HepG2 (cell line): ENCODE measurements around the gene CLPTM1. TPM values are rescaled to one million over a fixed set of nuclear protein-coding genes. Genes with fewer than 3 reads are reported as not detected.

Experiments
- ATAC-seq: fragments of 200-7000 bp; cut with Tn5 transposase; 3 replicates; pipeline ENCODE4 v1.9.1; 2020; ENCODE audit warnings: mild to moderate bottlenecking, moderate library complexity
- BruUV-seq: library from RNA; stranded (reverse); fragments of 400-500 nt; replicated peaks from 2 replicates; lab custom pipeline; 2021; lab: Mats Ljungman, UMichigan
- CTCF ChIA-PET: fragments of 300-600 bp; formaldehyde crosslinking; extraction: SDS; loops from one replicate; lab custom pipeline; 2021; ENCODE audit warnings: low total read pairs, inconsistent platforms, low intra/inter-chr PET ratio; lab: Yijun Ruan, JAX
- POLR2A ChIA-PET: fragments of 350-600 bp; sonication (Branson Sonifier 250); formaldehyde crosslinking; loops from one replicate; lab custom pipeline; 2020; ENCODE audit warnings: antibody characterized with exemption, inconsistent platforms; lab: Yijun Ruan, JAX
- DNase-seq: peaks from one replicate; pipeline ENCODE4 v3.0.0-alpha.2; 2015; ENCODE audit warnings: low spot score
- FAIRE-seq: peaks from 3 replicates; lab custom pipeline; 2011; peaks lifted over from hg19 to GRCh38; lab: Jason Lieb, UNC
- H2AFZ ChIP-seq: one replicate; pipeline ENCODE4 v1.6.1; 2011; ENCODE audit warnings: low read length, inconsistent platforms
- H3K27ac ChIP-seq: fragments of 300-600 bp; 3 replicates; pipeline ENCODE4 v1.8.0; 2011; ENCODE audit warnings: mixed run types, mild to moderate bottlenecking, mixed read lengths, low read length, inconsistent platforms; ENCODE audit not compliant: insufficient read depth; ENCODE audit errors: extremely low read length
- H3K27me3 ChIP-seq, 2 experiments: fragments of 200-600 bp in 1 of 2; 2 replicates in 1 of 2; 3 replicates in 1 of 2; pipeline versions ENCODE4 v1.6.0 to v1.8.0; 2011; ENCODE audit warnings: low read length in 2 of 2, mild to moderate bottlenecking in 2 of 2, moderate library complexity in 2 of 2, inconsistent platforms in 1 of 2; ENCODE audit not compliant: insufficient read depth in 2 of 2, control insufficient read depth in 1 of 2
- H3K36me3 ChIP-seq, 2 experiments: fragments of 200-600 bp in 1 of 2; replicated peaks in 1 of 2; 2 replicates in 1 of 2; 3 replicates in 1 of 2; pipeline versions ENCODE4 v1.5.1 to v1.8.0; 2011; ENCODE audit warnings: low read length in 2 of 2, inconsistent platforms in 1 of 2; ENCODE audit not compliant: insufficient read depth in 2 of 2, control insufficient read depth in 1 of 2
- H3K4me1 ChIP-seq: 2 replicates; pipeline ENCODE4 v1.5.1; 2012; ENCODE audit warnings: low read length, inconsistent platforms; ENCODE audit not compliant: insufficient read depth
- H3K4me2 ChIP-seq: 2 replicates; pipeline ENCODE4 v1.6.0; 2011; ENCODE audit warnings: low read depth, low read length, inconsistent platforms
- H3K4me3 ChIP-seq, 3 experiments: fragments of 200-600 bp in 1 of 3; sonication (generic), shearing (Covaris generic) in 1 of 3; replicated peaks in 1 of 3; 2 replicates each; pipeline ENCODE4 v1.5.1; 2011 to 2016; ENCODE audit warnings: low read length in 3 of 3, inconsistent platforms in 2 of 3, low read depth in 2 of 3, mild to moderate bottlenecking in 2 of 3, control low read depth in 1 of 3, mixed read lengths in 1 of 3; ENCODE audit not compliant: insufficient read depth in 1 of 3
- H3K79me2 ChIP-seq: one replicate; pipeline ENCODE4 v1.6.1; 2011; ENCODE audit warnings: low read length, inconsistent platforms; ENCODE audit not compliant: insufficient read depth
- H3K9ac ChIP-seq: 2 replicates; pipeline ENCODE4 v1.6.0; 2011; ENCODE audit warnings: mild to moderate bottlenecking, low read depth, low read length, inconsistent platforms; ENCODE audit not compliant: insufficient read depth
- H3K9me3 ChIP-seq: 2 replicates; pipeline ENCODE4 v1.5.1; 2012; ENCODE audit warnings: mild to moderate bottlenecking, low read length
- H4K20me1 ChIP-seq: 2 replicates; pipeline ENCODE4 v1.6.0; 2011; ENCODE audit warnings: inconsistent platforms, mild to moderate bottlenecking, low read length, moderate library complexity; ENCODE audit not compliant: insufficient read depth
- AKAP8 ChIP-seq: sonication (generic); formaldehyde crosslinking; IDR thresholded peaks from 2 replicates; pipeline ENCODE4 v1.5.1; 2020; ENCODE audit warnings: mild to moderate bottlenecking, missing genetic modification reagents
- BCL3 ChIP-seq: sonication (generic); formaldehyde crosslinking; IDR thresholded peaks from 2 replicates; pipeline ENCODE4 v1.5.1; 2020; ENCODE audit warnings: mild to moderate bottlenecking, missing genetic modification reagents, moderate library complexity
- DR1 ChIP-seq: sonication (generic); formaldehyde crosslinking; IDR thresholded peaks from 2 replicates; pipeline ENCODE4 v1.8.0; 2021; ENCODE audit warnings: mild to moderate bottlenecking, missing genetic modification reagents, inconsistent platforms
- HMGA1 ChIP-seq: sonication (generic); formaldehyde crosslinking; conservative IDR thresholded peaks from 2 replicates; pipeline ENCODE4 v1.4.0; 2020; ENCODE audit warnings: missing genetic modification reagents
- JUND ChIP-seq: sonication (generic); formaldehyde crosslinking; IDR thresholded peaks from 2 replicates; pipeline ENCODE4 v1.8.0; 2022; ENCODE audit warnings: mild to moderate bottlenecking, missing genetic modification reagents
- MTERF4 ChIP-seq: sonication (generic); formaldehyde crosslinking; IDR thresholded peaks from 2 replicates; pipeline ENCODE4 v1.8.0; 2023; ENCODE audit warnings: mild to moderate bottlenecking, missing genetic modification reagents
- MXI1 ChIP-seq: IDR thresholded peaks from 3 replicates; pipeline ENCODE4 v1.6.1; 2012; ENCODE audit warnings: low read depth, low read length, inconsistent platforms, borderline replicate concordance
- NR2F2 ChIP-seq: IDR thresholded peaks from 2 replicates; pipeline ENCODE4 v1.6.1; 2012; ENCODE audit warnings: low read depth, inconsistent platforms, borderline replicate concordance
- TFE3 ChIP-seq: IDR thresholded peaks from 2 replicates; pipeline ENCODE4 v1.6.1; 2016
- ZEB1 ChIP-seq: IDR thresholded peaks from 2 replicates; pipeline ENCODE4 v1.6.1; 2012; ENCODE audit warnings: mild to moderate bottlenecking, low read depth, inconsistent platforms; ENCODE audit not compliant: insufficient replicate concordance
- ZNF12 ChIP-seq: sonication (generic); formaldehyde crosslinking; IDR thresholded peaks from 2 replicates; pipeline ENCODE4 v1.5.0; 2020; ENCODE audit warnings: missing genetic modification reagents
- ZNF430 ChIP-seq: sonication (generic); formaldehyde crosslinking; IDR thresholded peaks from 2 replicates; pipeline ENCODE4 v1.9.0; 2021; ENCODE audit warnings: mild to moderate bottlenecking, missing genetic modification reagents
- ZNF816 ChIP-seq: sonication (generic); formaldehyde crosslinking; IDR thresholded peaks from 2 replicates; pipeline ENCODE4 v1.8.0; 2022; ENCODE audit warnings: missing genetic modification reagents, mild to moderate bottlenecking, borderline replicate concordance
- WGBS: methylation state at CpG from one replicate; pipeline ENCODE4 v1.1.6; 2017; ENCODE audit warnings: low lambda C conversion rate; 5-methylcytosine and 5-hydroxymethylcytosine counted together
- in situ Hi-C: cut with HindIII; loops from 2 replicates; pipeline ENCODE4 v1.10.0; 2017; ENCODE audit warnings: low pct_unique_long_range_greater_than_20kb; ENCODE audit not compliant: extremely low pct_ligation_motif_present
- intact Hi-C: fragments of 100-400 bp; cut with micrococcal nuclease; formaldehyde crosslinking; loops from one replicate; pipeline ENCODE4 v1.10.0; 2022; ENCODE audit not compliant: unreplicated experiment
- polyA plus RNA-seq, 8 experiments: library from polyadenylated mRNA; depleted of rRNA in 3 of 8; stranded (reverse) in 7 of 8; unstranded in 1 of 8; fragments of >200 nt; fragmentation: Illumina TruSeq in 4 of 8; extraction: Trizol in 4 of 8; gene quantifications; 2 replicates each; pipeline versions ENCODE4 v1.2.1 to v1.2.3, GENCODE V29; 2011 to 2016; ENCODE audit warnings: low read depth in 4 of 8, missing spikeins in 1 of 8, mixed read lengths in 1 of 8; ENCODE audit not compliant: insufficient read depth in 1 of 8
- total RNA-seq, 5 experiments: library from RNA; depleted of rRNA; stranded (reverse); fragments of >200 nt; fragmentation: Illumina TruSeq; extraction: Trizol; gene quantifications; 2 replicates each; pipeline ENCODE4 v1.2.3, GENCODE V29; 2016; ENCODE audit warnings: low read depth in 1 of 5
- TF ChIP-seq, protein P1 (sequence below): sonication (generic); formaldehyde crosslinking; IDR thresholded peaks from 2 replicates; pipeline ENCODE4 v1.4.0; 2020; ENCODE audit warnings: low read depth, mild to moderate bottlenecking, missing genetic modification reagents

The CLPTM1 gene
- total and polyA plus RNA-seq, 2 of the 13 experiments (the other 11 are each of a cell fraction or from before 2014, with no cell fraction given) = 34.9 to 42.8 TPM

GRCh38 chr19:44986389-44986788, 31.2 kb downstream of the CLPTM1 start:
- H3K27ac ChIP-seq = no peak overlapping the region
- 97% methylated on average over 7 of the region's 7 CpGs for WGBS
- no peak overlapping the region for H3K4me2 ChIP-seq
- no peaks in the 10 kb centered on the region for H3K27me3 ChIP-seq
- FAIRE-seq = no peak
- intact Hi-C loops = no loop called here
- no TSS peak for BruUV-seq
- POLR2A ChIA-PET = no interaction called here
- DNase-seq = no peak
- CTCF ChIA-PET = no interaction called here
- no peaks in the 10 kb centered on the region for H3K9me3 ChIP-seq
- no peak overlapping the region for H3K4me3 ChIP-seq
- H3K36me3 ChIP-seq = peaks cover 14 to 61% of the 10 kb centered on the region in 2 experiments; a peak in 4 of 5 replicates
- H4K20me1 ChIP-seq = no peaks in the 10 kb centered on the region
- no peaks in the 10 kb centered on the region for H3K4me1 ChIP-seq
- no peak overlapping the region for H2AFZ ChIP-seq
- no peak for ATAC-seq
- H3K79me2 ChIP-seq = no peaks in the 10 kb centered on the region
- TF ChIP-seq MTERF4 (CRISPR knock-in tag) = no peak
- TF ChIP-seq NR2F2 = no peak
- no peak for TF ChIP-seq AKAP8 (CRISPR knock-in tag)
- TF ChIP-seq, all 625 proteins: peak for 0
- no peak overlapping the region for H3K9ac ChIP-seq
- in situ Hi-C loops = no loop called here

DNA sequence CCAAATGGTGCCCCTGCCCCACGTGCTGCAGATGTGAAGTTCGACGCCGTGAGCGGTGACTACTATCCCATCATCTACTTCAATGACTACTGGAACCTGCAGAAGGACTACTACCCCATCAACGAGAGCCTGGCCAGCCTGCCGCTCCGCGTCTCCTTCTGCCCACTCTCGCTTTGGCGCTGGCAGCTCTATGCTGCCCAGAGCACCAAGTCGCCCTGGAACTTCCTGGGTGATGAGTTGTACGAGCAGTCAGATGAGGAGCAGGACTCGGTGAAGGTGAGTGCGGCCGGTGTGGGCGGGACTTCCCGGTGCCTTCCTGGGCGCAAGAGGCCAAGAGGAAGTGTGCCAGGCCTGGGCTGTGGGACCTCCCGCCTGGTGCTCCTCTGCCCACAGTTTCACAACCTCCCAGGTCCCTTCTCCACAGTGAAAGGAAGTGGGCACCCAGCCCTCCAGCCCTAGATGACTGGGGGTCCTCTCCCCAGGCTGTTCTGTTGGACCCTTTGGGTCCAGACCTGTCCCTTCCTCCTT, 32.0 kb downstream of the CLPTM1 start:
- no peak overlapping the region for H3K4me2 ChIP-seq
- ATAC-seq (no peak), FAIRE-seq (no peak), DNase-seq (no peak)
- no peaks in the 10 kb centered on the region for H3K27me3 ChIP-seq
- in situ Hi-C loops (no loop called here), intact Hi-C loops (no loop called here)
- no peak overlapping the region for H3K9ac ChIP-seq
- H3K79me2 ChIP-seq = no peaks in the 10 kb centered on the region
- WGBS = 98% methylated on average over 20 of the region's 20 CpGs
- no peak overlapping the region for H2AFZ ChIP-seq
- no peak overlapping the region for H3K27ac ChIP-seq
- BruUV-seq = no TSS peak
- POLR2A ChIA-PET = no interaction called here
- peaks cover 15 to 66% of the 10 kb centered on the region in 2 experiments; a peak in 4 of 5 replicates for H3K36me3 ChIP-seq
- H3K4me1 ChIP-seq = no peaks in the 10 kb centered on the region
- no peaks in the 10 kb centered on the region for H3K9me3 ChIP-seq
- no peak overlapping the region for H3K4me3 ChIP-seq
- H4K20me1 ChIP-seq = no peaks in the 10 kb centered on the region
- CTCF ChIA-PET = no interaction called here
- TF ChIP-seq DR1 (CRISPR knock-in tag) (no peak), ZNF12 (CRISPR knock-in tag) (no peak), TFE3 (no peak), ZNF430 (CRISPR knock-in tag) (no peak), HMGA1 (CRISPR knock-in tag) (no peak), ZEB1 (no peak), JUND (CRISPR knock-in tag) (no peak), BCL3 (CRISPR knock-in tag) (no peak), ZNF816 (no peak), MXI1 (no peak)
- TF ChIP-seq, protein P1, sequence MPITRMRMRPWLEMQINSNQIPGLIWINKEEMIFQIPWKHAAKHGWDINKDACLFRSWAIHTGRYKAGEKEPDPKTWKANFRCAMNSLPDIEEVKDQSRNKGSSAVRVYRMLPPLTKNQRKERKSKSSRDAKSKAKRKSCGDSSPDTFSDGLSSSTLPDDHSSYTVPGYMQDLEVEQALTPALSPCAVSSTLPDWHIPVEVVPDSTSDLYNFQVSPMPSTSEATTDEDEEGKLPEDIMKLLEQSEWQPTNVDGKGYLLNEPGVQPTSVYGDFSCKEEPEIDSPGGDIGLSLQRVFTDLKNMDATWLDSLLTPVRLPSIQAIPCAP (CRISPR knock-in tag) = no peak
